Mesenchymal stem cell (in vitro differentiated cells and primary cell): ENCODE measurements around the gene PAQR4.

Experiments used
- DNase-seq: peaks from one replicate; pipeline ENCODE4 v3.0.0-alpha.2; 2013
- H2AFZ ChIP-seq: one replicate; pipeline ENCODE4 v1.6.1; 2013; ENCODE audit warnings: low read depth, mild to moderate bottlenecking, control low read depth, inconsistent platforms, low read length, moderate library complexity
- H2AK5ac ChIP-seq: 2 replicates; pipeline ENCODE4 v1.6.1; 2013; ENCODE audit warnings: low read length, moderate library complexity, mild to moderate bottlenecking, inconsistent platforms; ENCODE audit not compliant: severe bottlenecking
- H2BK120ac ChIP-seq: one replicate; pipeline ENCODE4 v1.6.1; 2013; ENCODE audit warnings: low read depth, mild to moderate bottlenecking, inconsistent platforms, low read length, moderate library complexity
- H2BK12ac ChIP-seq, 2 experiments: one replicate each; pipeline ENCODE4 v1.6.1; 2013; ENCODE audit warnings: inconsistent platforms in 2 of 2, low read length in 2 of 2, mild to moderate bottlenecking in 2 of 2, moderate library complexity in 2 of 2, control low read depth in 1 of 2
- H2BK15ac ChIP-seq: one replicate; pipeline ENCODE4 v1.6.1; 2013; ENCODE audit warnings: mild to moderate bottlenecking, low read depth, inconsistent platforms; ENCODE audit not compliant: poor library complexity, severe bottlenecking
- H2BK5ac ChIP-seq: 2 replicates; pipeline ENCODE4 v1.6.1; 2013; ENCODE audit warnings: low read depth, mild to moderate bottlenecking, low read length, control low read depth, inconsistent platforms; ENCODE audit not compliant: poor library complexity, severe bottlenecking
- H3K14ac ChIP-seq, 2 experiments: one replicate each; pipeline ENCODE4 v1.6.1; 2013; ENCODE audit warnings: inconsistent platforms in 2 of 2, low read length in 2 of 2, control low read depth in 1 of 2, mild to moderate bottlenecking in 1 of 2, moderate library complexity in 1 of 2
- H3K18ac ChIP-seq, 2 experiments: one replicate each; pipeline ENCODE4 v1.6.1; 2013; ENCODE audit warnings: inconsistent platforms in 2 of 2, low read length in 2 of 2, control low read depth in 1 of 2, low read depth in 1 of 2, mild to moderate bottlenecking in 1 of 2
- H3K23ac ChIP-seq, 2 experiments: one replicate each; pipeline ENCODE4 v1.6.1; 2013; ENCODE audit warnings: inconsistent platforms in 2 of 2, low read length in 2 of 2, mild to moderate bottlenecking in 2 of 2, moderate library complexity in 2 of 2, control low read depth in 1 of 2
- H3K27ac ChIP-seq: 2 replicates; pipeline ENCODE4 v1.5.1; 2013; ENCODE audit warnings: mild to moderate bottlenecking, moderate library complexity, low read length, control low read depth, inconsistent platforms; ENCODE audit not compliant: poor library complexity, severe bottlenecking
- H3K27me3 ChIP-seq, 2 experiments: 2 replicates each; pipeline versions ENCODE4 v1.6.1 to v1.7.0; 2013; ENCODE audit warnings: low read length in 2 of 2, mild to moderate bottlenecking in 2 of 2, moderate library complexity in 2 of 2, control low read depth in 1 of 2, inconsistent platforms in 1 of 2; ENCODE audit not compliant: control insufficient read depth in 1 of 2, insufficient read depth in 1 of 2
- H3K36me3 ChIP-seq, 2 experiments: 2 replicates each; pipeline versions ENCODE4 v1.6.1 to v1.7.0; 2013; ENCODE audit warnings: low read length in 2 of 2, control low read depth in 1 of 2, inconsistent platforms in 1 of 2, low read depth in 1 of 2, mild to moderate bottlenecking in 1 of 2; ENCODE audit not compliant: insufficient read depth in 2 of 2, control insufficient read depth in 1 of 2
- H3K4ac ChIP-seq, 2 experiments: one replicate each; pipeline ENCODE4 v1.6.1; 2013; ENCODE audit warnings: inconsistent platforms in 2 of 2, low read length in 2 of 2, mild to moderate bottlenecking in 2 of 2, moderate library complexity in 2 of 2, control low read depth in 1 of 2, low read depth in 1 of 2
- H3K4me1 ChIP-seq: 2 replicates; pipeline ENCODE4 v1.6.1; 2013; ENCODE audit warnings: low read depth, low read length, control low read depth; ENCODE audit not compliant: control insufficient read depth, insufficient read depth
- H3K4me2 ChIP-seq: 2 replicates; pipeline ENCODE4 v1.6.1; 2013; ENCODE audit warnings: low read length, mild to moderate bottlenecking, inconsistent platforms; ENCODE audit not compliant: poor library complexity, severe bottlenecking
- H3K4me3 ChIP-seq, 2 experiments: 2 replicates each; pipeline versions ENCODE4 v1.5.1 to v1.7.0; 2013; ENCODE audit warnings: low read length in 2 of 2, mild to moderate bottlenecking in 2 of 2, control low read depth in 1 of 2, low read depth in 1 of 2; ENCODE audit not compliant: insufficient read depth in 1 of 2
- H3K79me1 ChIP-seq: replicated peaks from 2 replicates; pipeline ENCODE4 v1.6.1; 2013; ENCODE audit warnings: mild to moderate bottlenecking, control low read depth, low read length, inconsistent platforms; ENCODE audit not compliant: poor library complexity, severe bottlenecking
- H3K9ac ChIP-seq: 2 replicates; pipeline ENCODE4 v1.7.0; 2013; ENCODE audit warnings: mild to moderate bottlenecking, low read length, moderate library complexity
- H3K9me3 ChIP-seq: 2 replicates; pipeline ENCODE4 v1.7.0; 2013; ENCODE audit warnings: mild to moderate bottlenecking, low read length; ENCODE audit not compliant: control insufficient read depth
- H4K8ac ChIP-seq: one replicate; pipeline ENCODE4 v1.6.1; 2013; ENCODE audit warnings: inconsistent platforms, mild to moderate bottlenecking, low read length, moderate library complexity
- H4K91ac ChIP-seq: one replicate; pipeline ENCODE4 v1.6.1; 2013; ENCODE audit warnings: mild to moderate bottlenecking, low read length, inconsistent platforms
- WGBS: methylation state at CpG from one replicate; pipeline ENCODE4 v1.1.7; 2013; ENCODE audit warnings: mixed read lengths; 5-methylcytosine and 5-hydroxymethylcytosine counted together

Gene PAQR4

GRCh38 chr16:2976673-2977072 is 7.5 kb downstream of the PAQR4 start:
- no peak for DNase-seq

GRCh38 chr16:2977440-2977839 is 8.3 kb downstream of the PAQR4 start:
- Histone ChIP-seq H2BK15ac (no peak overlapping the region), H3K9me3 (no peaks in the 10 kb centered on the region), H3K4me1 (peaks cover 28% of the 10 kb centered on the region), H3K4ac (no peak overlapping the region), H3K27me3 (no peaks in the 10 kb centered on the region), H3K4me3 (no peak overlapping the region), H3K9ac (no peak overlapping the region), H3K36me3 (peaks cover 0 to 38% of the 10 kb centered on the region in 2 experiments), H4K8ac (no peak overlapping the region), H3K18ac (no peak overlapping the region), H3K4me2 (no peak overlapping the region), H2AFZ (no peak overlapping the region), H3K27ac (no peak overlapping the region), H3K23ac (no peak overlapping the region), H2BK5ac (no peak overlapping the region), H3K14ac (no peak overlapping the region), H4K91ac (peak overlapping the region; percentile 66), H3K79me1 (peaks cover 20% of the 10 kb centered on the region), H2BK12ac (no peak overlapping the region), H2BK120ac (no peak overlapping the region), H2AK5ac (no peak overlapping the region)
- 97% methylated on average over 6 of the region's 6 CpGs for WGBS
- DNase-seq = no peak

More at GRCh38 chr16:2976673-2977072, 7.5 kb downstream of the PAQR4 start:
- Histone ChIP-seq H3K4ac (no peak overlapping the region), H2BK120ac (no peak overlapping the region), H3K23ac (no peak overlapping the region), H3K79me1 (peaks cover 20% of the 10 kb centered on the region), H3K4me3 (no peak overlapping the region), H2AK5ac (no peak overlapping the region), H3K4me1 (peaks cover 28% of the 10 kb centered on the region), H2BK5ac (no peak overlapping the region), H3K4me2 (no peak overlapping the region), H2AFZ (no peak overlapping the region), H4K91ac (no peak overlapping the region), H3K9me3 (no peaks in the 10 kb centered on the region), H2BK12ac (no peak overlapping the region), H3K9ac (no peak overlapping the region), H3K36me3 (peaks cover 0 to 46% of the 10 kb centered on the region in 2 experiments), H3K27me3 (no peaks in the 10 kb centered on the region), H3K14ac (no peak overlapping the region), H3K27ac (no peak overlapping the region), H4K8ac (no peak overlapping the region), H3K18ac (no peak overlapping the region), H2BK15ac (no peak overlapping the region)
- 98% methylated on average over 15 of the region's 15 CpGs for WGBS

GRCh38 chr16:2979669-2980226 is 10.6 kb downstream of the PAQR4 start:
- no peak for DNase-seq
- H2AK5ac ChIP-seq = no peak overlapping the region

GRCh38 chr16:2980227-2981176 is 11.4 kb downstream of the PAQR4 start, which contains the start of gene PKMYT1:
Gene PKMYT1 (minus strand): TSS chr16:2980446. CDS start chr16:2979657, 789 bp downstream.
- Histone ChIP-seq H3K23ac (no peak within 1 kb of the TSS), H3K4me1 (peaks cover 29% of the 10 kb centered on the region), H2BK12ac (no peak within 1 kb of the TSS), H3K4ac (peak within 1 kb of the TSS; percentile 90 to 95), H2AK5ac (no peak within 1 kb of the TSS), H3K14ac (peak within 1 kb of the TSS in 1 of 2 experiments; percentile 97), H3K9me3 (no peaks in the 10 kb centered on the region), H2BK15ac (peak within 1 kb of the TSS; percentile 52), H3K27me3 (no peaks in the 10 kb centered on the region), H3K79me1 (peaks cover 20% of the 10 kb centered on the region), H4K91ac (peak within 1 kb of the TSS; percentile 98), H3K4me3 (peak within 1 kb of the TSS; percentile 85 to 91), H2BK5ac (peak within 1 kb of the TSS; percentile 54), H3K9ac (peak within 1 kb of the TSS; percentile 98), H3K36me3 (peaks cover 0 to 18% of the 10 kb centered on the region in 2 experiments), H3K27ac (no peak within 1 kb of the TSS), H3K4me2 (peak within 1 kb of the TSS; percentile 96), H2BK120ac (peak within 1 kb of the TSS; percentile 71), H4K8ac (peak within 1 kb of the TSS; percentile 100), H2AFZ (peak within 1 kb of the TSS; percentile 59), H3K18ac (peak within 1 kb of the TSS; percentile 92 to 99)
- peak; percentile 79 for DNase-seq
- WGBS = 13% methylated on average over 50 of the region's 91 CpGs

More at GRCh38 chr16:2979669-2980226, 10.6 kb downstream of the PAQR4 start:
- Histone ChIP-seq H3K4ac (no peak overlapping the region), H2AFZ (no peak overlapping the region), H4K91ac (no peak overlapping the region), H3K23ac (no peak overlapping the region), H4K8ac (no peak overlapping the region), H3K18ac (peak overlapping the region in 1 of 2 experiments; percentile 25), H3K14ac (peak overlapping the region in 1 of 2 experiments; percentile 53), H3K4me2 (peak overlapping the region; percentile 96), H2BK15ac (peak overlapping the region; percentile 52), H3K9me3 (no peaks in the 10 kb centered on the region), H2BK12ac (no peak overlapping the region), H3K4me1 (peaks cover 30% of the 10 kb centered on the region), H3K27ac (no peak overlapping the region), H3K4me3 (peak overlapping the region; percentile 85 to 91), H3K27me3 (no peaks in the 10 kb centered on the region), H2BK5ac (no peak overlapping the region), H3K79me1 (peaks cover 20% of the 10 kb centered on the region), H3K9ac (peak overlapping the region; percentile 98), H3K36me3 (peaks cover 0 to 26% of the 10 kb centered on the region in 2 experiments), H2BK120ac (no peak overlapping the region)
- 12% methylated on average over 40 of the region's 43 CpGs for WGBS
